NCI-H2171 treated with DMSO at 0.1 percent for 48 hours (cell line): Measurements from ENCODE around the gene LMTK2.
"Not testable (repeated sequence)": the region's sequence is repeated elsewhere in the genome, so short reads cannot be mapped to it uniquely, and the experiment has no call there.

Experiments used
- DNase-seq: peaks from one replicate; lab custom pipeline; 2025; lab: John Stamatoyannopoulos, UW

The LMTK2 gene

DNA sequence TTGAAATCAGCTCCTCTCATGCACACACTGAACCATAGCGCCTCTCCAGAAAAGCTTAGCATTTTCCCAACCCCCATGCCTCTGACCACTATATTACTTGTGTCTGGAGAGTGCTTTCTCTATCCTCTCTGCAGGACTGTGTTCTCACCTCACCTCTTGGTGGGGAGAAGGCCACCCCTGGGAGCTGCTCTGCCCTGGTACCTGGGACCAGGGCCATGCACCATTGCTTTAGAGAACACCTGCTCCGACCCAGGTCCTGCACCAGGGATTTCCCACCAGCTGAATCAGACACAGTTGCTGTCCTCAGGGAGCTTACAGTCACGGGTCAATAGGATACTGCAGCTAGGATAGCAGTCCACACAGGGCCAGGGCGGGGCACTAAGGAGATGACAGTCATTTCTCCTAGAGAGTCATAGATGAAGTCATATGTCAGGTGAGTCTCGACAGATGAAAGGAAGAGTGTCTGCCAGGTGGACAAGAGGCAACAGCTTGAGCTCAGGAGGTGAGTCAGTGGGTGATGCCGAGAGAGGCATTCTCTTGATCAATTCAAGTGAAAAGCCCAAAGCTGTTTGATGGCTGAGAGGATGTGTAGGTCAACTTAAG, 619 bp upstream of the LMTK2 start:
- DNase-seq = peak; percentile 48

DNA sequence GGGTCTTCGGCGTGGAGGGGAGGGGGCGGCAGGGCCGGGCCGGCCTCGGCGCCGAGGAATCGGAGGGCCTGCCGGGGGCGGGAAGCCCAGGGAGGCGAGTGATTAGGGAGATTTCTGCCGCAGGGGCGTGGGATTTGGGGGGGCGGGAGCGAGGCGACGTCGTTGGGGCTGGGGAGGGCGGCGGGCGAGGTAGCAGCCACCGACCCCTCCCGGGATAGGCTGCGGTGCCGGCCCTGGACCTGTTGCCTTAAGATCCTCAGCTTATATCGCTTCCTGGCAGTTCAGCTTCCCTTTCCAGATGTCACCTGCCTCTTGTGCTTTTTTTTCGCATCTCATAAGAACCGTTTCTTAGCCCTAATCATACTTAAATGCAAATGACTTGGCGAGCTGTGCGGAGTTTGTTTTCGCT, 655 bp downstream of the LMTK2 start:
- peak; percentile 56 for DNase-seq

DNA sequence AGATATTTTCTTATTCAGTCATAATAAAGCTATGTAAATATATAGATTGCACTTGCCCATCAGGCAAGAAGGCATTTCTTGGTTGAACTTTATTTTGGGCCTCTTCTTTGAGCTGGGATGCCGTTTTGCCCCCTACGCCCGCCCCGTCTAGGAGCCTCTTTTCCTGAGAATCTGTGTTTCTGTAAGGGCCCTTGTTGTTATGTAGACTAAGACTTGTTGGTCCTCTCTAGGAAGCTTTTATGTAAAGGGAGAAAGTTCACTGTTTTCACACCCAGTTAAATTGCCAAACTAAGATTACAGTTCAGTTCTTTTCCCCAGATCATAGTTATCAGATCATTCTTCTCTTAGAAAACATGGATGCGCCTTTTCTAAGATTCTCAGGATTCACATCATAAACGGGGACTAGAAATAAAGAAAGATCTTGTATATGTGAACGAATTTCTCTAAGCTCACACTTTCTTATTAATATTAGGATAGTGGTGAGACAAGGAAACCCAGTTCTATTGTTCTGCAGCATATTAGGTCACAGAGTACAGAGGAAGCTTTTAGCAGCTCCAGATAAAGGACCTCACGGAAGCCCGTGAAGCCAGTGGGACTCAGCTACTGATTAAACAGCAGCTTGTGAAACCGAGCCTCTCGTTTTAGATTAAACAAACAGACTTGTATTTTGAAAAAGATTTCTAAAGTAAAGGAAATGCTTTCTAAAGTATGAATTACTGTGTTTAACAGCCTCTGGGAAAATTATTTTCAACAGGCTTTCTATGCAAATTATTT, 3.8 kb downstream of the LMTK2 start:
- no peak for DNase-seq

DNA sequence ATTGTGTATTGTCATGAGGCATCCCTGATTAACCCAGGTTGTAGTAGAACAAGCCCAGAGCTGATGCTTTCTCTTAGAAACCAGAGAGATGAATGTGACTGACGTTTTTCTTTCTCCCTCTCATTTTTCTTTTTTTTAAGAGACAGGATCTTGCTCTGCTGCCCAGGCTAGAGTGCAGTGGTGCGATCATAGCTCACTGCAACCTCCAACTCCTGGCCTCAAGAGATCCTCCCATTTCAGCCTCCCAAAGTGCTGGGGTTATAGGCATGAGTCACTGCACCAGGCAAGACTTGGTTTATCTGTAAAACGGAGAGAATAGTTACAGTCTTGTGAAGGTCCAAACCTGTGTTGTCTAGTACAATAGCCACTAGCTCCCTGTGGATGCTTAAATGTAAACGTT, 5.4 kb downstream of the LMTK2 start:
- no peak for DNase-seq

DNA sequence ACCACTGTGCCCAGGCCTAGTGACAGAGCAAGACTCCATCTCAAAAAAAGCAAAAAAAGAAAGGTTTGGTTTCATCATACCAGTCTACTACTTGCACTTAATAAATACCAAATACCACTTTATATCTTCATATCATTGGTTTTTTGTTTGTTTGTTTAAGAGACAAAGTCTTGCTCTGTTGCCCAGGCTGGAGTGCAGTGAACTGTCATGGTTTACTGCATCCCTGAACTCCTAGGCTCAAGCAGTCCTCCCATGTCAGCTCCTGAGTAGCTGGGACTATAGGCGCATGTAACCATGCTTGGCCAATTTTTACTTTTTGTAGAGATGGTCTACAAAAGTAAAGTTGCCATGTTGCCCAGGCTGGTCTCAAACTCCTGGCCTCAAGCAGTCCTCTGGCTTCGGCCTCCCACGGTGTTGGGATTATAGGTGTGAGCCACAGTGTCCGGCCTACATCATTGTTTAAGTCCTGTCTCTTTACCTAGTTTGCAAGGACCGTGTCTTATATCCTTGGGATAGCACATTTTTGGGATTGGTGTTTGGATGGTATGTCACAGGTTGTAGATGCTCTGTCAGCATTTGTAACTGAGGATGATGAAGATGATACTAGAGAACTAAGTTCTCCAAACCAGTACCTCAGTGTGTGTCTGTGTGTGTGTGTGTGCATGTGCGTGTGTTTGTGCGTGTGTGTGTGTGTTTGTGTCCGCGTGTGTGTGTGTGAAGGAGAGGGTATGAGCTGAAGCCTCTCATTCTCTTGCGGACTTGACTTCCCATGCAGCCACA, 9.3 kb downstream of the LMTK2 start:
- DNase-seq = no peak

DNA sequence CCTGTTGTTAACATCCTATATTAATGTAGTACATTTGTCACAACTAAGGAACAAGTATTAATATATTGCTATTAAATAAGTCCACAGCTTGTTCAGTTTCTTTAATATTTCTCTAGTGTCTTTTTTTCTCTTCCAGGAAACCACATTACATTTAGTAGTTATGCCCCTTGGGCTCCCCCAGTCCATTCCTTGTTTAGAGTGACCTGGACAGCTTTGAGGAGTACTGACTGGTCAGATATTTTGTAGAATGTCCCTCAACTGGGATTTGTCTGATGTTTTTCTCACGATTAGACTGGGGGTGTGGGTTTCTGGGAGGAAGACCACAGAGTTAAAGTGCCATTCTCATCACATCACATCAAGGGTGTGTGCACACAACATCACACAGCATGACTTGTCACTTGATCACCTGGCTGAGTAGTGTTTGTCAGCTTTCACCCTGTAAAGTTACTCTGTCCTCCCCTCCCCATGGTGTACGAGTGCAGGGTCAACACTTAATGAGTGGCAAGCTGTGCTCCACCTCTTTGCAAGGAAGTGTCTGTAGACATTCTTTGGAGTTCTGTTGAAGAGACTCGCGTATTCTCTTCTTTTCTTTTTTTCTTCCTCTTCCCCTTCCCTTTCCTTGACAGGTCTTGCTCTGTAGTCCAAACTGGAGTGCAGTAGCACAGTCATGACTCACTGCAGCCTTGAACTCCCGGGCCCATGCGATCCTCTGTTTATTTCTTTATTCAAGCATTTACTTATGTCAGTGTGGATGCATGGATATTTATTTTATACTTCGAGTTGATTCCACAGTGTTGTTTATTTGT, 10.2 kb downstream of the LMTK2 start:
- no peak for DNase-seq

DNA sequence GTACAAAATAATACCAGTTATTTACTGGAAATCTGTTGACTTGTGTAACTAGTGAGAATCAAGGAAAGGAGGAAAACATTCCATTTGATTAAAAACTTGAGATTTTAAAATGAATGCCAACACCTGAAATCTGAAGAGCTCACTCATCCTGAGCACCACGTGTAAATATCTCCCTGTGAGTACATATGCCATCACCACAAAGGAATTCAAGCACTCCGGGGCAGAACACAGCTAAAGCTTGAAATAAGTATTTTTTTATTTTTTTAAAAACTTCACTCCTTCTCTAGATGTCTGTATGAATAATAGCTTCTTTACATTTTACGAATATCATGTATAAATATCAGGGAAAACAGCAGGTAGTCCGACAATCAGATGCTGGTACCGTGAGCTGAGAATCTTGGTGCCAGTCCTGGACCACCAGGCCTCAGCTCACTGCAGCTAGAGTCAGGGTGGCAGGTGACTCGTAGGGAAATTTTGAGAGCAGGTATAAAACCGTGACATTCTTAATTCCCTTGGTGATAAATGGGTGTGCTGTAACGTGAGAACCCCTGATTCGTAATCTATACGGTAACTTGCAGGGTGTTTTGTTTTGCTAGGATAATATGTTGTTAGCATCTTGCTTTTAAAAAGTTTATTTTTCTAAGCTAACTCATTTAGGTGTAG, 12.7 kb downstream of the LMTK2 start:
- DNase-seq = peak; percentile 69

DNA sequence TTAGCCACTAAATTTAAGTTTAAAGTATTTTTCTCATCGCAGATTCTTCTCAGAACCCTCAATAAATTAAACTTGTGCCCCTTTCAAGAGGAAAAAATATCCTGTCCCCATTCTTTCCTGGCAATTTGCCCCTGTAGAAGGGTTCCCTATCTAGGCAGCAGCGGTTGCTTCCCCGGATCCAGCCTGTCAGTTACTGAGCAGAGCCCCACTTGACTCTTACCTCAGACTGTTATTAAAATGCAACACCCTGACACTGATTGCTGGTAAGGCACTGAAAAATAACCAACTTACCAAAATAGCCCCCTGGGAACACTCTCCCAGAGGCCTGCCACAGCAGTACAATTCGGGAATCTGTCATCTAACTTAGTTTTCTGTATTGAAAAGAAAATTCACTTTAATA, 13.9 kb downstream of the LMTK2 start:
- DNase-seq = peak; percentile 47

DNA sequence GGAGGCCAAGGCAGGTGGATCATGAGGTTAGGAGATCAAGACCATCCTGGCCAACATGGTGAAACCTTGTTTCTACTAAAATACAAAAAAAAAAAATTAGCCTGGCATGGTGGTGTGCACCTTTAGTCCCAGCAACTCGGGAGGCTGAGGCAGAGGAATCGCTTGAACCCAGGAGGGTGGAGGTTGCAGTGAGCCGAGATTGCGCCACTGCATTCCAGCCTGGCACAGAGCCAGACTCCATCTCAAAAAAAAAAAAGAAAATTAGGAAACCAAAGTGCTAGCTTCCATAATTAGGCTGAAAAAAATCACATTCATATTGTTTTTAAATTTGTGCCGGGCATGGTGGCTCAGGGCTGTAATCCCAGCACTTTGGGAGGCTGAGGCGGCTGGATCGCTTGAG, 14.7 kb downstream of the LMTK2 start:
- DNase-seq = not testable (repeated sequence)

DNA sequence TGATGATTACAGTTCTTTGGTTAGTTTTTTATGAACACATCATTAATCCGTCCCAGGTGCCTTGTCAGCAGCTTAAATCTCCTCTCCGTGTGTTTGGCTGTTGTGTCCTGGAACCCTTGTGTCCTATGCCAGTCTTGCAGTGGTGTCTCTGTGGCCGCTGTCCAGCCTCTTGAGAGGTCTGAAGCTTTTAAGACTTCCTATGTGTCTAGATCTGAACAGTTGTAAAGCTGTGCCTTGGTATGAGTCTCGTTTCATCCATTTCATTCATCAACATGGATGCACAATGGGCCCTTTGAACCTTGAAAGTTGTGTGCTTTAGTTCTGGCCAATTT, 16.7 kb downstream of the LMTK2 start:
- DNase-seq = no peak

DNA sequence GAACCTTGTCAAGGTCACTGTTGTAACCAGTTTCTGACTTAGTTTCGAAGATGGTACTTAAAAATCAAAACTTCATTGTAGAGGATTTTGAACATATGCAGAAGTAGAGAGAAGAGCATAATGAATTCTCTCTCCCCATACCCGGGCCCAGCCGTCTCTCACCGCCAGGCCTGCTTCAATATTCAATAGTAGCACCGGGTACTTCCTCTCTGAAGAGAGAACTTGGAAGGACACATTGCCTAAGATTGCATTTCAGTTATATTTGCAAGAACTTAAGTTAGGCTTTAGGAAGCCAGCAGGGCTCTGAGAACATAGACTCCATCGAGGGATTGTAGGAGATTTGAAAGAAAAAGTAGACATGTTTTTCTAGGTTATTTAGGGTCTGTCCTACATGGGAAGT, 19.1 kb downstream of the LMTK2 start:
- no peak for DNase-seq

DNA sequence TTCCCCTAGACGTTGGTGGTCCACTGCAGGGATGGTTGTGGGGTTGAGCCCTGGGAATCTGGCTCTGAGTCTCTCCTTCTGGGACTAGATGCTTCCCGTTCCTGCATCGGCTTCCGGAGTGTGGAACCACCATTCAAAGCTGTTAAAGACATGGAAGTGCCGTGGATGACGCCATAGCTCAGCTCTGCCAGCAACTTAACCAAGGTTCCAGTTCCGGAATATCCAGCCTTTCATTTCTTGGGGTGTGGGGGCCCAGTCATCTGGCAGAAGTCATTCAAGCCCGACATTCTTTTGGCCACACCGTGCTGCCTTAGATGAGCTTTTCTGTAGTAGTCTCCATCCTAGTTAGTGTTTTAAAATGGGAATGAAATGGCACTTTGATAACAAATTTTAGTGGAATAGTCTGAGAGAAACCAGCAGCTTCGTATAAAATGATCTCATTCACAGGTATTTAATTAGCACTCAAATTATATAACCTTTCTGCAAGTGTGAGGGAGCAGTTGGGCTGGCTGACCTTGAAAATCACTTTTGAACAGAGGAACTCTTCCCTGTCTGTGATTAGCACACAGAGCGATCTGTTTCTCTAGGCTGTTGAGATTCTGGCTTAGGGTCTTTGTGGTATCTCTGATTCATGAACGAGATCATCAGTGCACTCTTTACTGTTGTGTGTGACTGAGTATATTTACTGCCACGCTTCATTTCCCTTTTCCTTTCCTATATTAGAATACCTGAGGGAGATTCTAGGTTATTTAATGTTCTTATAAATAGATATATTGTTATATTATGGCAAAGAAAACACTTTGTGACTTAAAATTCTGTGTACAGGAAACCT, 19.9 kb downstream of the LMTK2 start:
- no peak for DNase-seq

DNA sequence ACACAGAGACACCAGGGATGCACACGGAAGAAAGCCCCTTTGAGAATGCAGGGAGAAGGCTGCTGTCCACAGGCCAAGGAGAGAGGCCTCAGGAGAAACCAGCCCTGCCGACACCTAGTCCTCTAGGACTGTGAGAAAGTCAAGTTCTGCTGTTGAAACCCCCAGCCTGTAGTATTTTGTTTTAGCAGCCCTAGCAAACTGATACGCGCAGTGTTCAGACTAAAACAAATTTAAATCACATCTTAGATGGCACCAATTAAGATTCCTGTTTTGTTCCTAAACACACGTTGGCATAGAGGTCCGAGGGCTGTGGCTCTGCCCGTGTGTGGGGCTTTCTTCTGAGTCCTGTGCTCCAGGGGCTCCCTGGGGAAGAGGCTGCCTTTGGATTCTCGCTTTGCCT, 21.7 kb downstream of the LMTK2 start:
- DNase-seq = no peak

DNA sequence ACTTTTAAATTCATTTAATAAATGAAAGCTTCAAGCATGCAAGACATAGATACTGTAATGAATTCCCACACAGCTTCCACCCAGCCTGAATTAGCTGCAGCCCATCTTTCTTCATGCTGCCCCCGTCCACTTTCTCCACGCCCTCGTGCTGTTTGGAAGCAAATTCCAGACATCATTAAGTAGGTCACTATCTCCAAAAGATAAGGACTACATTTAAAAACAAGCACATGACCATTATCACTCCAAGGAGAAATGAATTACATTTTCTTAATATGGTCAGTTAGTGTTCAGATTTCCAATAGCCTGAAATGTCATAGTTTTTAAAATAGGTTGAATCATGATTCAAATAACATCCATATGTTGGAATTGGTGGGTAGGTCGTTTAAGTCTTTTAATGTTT, 24.3 kb downstream of the LMTK2 start:
- no peak for DNase-seq

DNA sequence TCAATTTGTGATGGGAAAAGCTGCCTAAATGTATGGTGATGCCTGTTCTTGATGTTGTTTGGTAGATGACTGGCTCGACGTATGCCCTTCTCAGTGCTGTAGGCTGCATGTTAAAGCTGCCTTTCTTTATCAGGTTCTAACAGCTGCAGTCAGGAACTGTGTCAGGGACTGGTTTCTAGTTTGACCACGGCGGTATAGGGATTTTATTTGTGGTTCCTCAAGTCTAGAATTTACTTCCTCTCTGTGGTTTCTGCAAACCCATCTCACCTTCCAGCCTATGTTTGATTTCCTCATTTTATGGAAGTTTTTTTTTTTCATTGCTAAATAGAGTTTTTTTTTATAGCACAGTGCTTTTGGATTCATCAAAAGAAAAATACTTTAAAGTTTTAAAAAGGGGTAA, 26.5 kb downstream of the LMTK2 start:
- DNase-seq = no peak

DNA sequence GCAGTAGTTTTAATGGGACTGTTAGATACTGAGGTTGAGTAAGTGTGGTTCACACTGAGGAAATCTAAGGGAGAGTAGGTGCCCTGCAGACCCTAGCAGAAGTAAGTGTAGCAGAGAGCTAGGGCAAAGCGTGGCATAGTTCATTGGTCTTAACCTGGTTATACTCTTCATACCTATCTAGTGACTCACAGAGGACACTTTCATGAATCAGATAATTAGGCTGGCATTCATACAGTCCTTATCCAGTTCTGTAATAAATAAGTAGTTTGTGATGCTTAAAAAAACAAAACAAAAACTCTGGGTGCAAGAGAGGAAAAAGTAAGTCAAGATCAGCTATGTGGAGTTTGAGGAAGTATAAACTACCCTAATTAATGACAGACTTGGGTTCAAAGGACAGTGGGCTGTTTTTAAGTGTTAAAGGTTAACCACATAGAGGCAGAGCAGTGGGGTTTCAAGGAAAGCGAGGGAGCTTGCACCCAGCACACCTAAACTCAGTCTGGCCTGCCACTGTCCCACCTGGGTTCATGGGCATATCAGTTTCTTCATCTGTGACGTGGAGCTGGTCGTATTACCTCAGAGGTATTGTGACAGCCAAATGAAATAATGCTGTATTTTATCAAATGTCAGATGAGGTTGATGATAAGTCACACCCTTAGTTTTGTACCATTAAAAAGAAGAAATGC, 27.1 kb downstream of the LMTK2 start:
- DNase-seq = no peak

DNA sequence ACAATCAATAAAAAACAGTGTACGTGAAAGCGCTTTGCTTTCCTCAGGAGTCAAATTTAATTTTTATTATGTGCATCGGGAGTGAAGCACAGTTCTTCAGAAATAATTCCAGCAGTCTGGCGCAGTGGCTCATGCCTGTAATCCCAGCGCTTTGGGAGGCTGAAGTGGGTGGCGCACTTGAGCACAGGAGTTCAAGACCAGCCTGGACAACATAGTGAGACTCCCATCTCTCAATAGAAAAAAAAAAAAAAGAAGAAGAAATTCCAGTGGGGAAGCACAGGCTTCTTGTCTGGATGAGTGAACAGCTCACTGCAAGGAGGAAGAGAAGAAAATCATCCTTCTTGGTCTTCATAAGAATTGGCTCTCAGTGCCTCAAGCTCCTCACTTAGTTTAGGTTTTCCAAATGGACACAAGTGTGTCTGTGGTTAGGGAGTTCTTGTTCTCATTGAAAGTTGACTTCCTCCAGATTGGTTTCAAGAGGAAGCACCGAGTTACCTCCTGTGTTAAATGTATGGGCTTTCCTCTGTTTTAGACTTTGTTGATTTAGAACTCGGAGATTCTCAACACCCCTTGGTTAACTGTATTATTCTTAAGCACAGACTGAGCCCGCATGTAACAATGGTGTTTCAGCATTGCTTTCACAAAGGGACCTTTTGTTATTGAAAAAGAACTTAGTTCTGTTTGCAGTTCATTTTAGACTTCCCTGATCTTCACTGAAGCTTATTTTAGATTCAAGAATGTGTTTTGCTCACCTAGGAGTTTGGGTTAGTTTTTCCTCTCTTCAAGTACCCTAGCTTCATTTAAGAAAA, 28.0 kb downstream of the LMTK2 start:
- DNase-seq = no peak

DNA sequence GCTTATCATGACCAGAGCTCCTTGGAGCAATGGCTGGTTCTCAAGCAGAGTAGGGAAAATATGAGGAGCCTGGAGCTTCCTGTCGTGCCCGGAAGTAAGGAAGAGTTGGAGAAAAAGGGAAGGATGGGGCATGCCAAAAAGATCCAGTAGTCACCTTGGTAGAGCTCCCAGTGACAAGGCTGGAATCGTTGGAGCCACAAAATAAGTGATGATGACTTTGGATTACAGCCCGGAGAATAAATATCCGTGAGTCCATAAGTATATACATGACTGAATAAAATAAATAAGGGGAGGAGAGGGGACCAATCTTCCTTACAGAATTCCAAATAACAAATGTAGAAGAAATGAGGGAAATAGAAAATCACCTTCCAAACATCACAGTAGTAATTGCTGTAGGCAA, 29.3 kb downstream of the LMTK2 start:
- no peak for DNase-seq

DNA sequence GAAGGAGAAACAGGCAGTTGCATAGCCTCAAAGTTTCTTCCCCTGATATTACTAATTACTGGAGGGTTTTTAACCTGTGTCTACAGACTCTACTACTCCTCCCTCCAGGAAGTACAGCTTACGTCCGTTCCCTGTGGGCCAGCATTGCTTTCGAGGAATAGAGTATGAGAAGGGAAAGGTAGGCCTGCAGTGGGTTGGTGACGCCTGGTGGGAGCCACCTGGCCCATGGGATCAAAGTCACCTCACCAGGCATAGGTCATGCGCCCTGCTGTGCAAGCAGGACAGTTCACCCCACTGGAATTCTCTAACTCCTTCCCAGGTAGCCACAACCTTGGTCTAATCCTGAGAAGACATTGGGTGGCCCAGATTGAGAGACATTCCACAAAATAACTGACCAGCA, 29.8 kb downstream of the LMTK2 start:
- no peak for DNase-seq
